Stimulated activated CD4-positive, alpha-beta T cell treated with anti-CD3 and anti-CD28 coated beads, Interleukin-4, amount 100 ng/mL, for 4 hours (primary cell): ENCODE results near the gene DNM3.

ENCODE experiments used
- DNase-seq, 2 experiments: peaks; one replicate each; pipeline ENCODE4 v3.0.0-alpha.2; 2020

Gene DNM3

GRCh38 chr1:172203135-172203823, 362.0 kb downstream of the DNM3 start:
- DNase-seq = no peak

- DNase-seq = no peak
These were observed 362.6 kb downstream of the DNM3 start for GRCh38 chr1:172203902-172204301.

GRCh38 chr1:172206256-172206655, 365.0 kb downstream of the DNM3 start:
- DNase-seq = no peak

- DNase-seq = no peak
These were observed 367.3 kb downstream of the DNM3 start for GRCh38 chr1:172208635-172209034.

- no peak for DNase-seq
These were observed 369.9 kb downstream of the DNM3 start for GRCh38 chr1:172211221-172211620.

GRCh38 chr1:172212124-172212523, 370.8 kb downstream of the DNM3 start:
- no peak for DNase-seq

GRCh38 chr1:172215006-172215405, 373.7 kb downstream of the DNM3 start:
- DNase-seq = no peak

- no peak for DNase-seq
These were observed 378.7 kb downstream of the DNM3 start for GRCh38 chr1:172219966-172220365.

- no peak for DNase-seq
These were observed 379.1 kb downstream of the DNM3 start for GRCh38 chr1:172220376-172220775.

- DNase-seq = no peak
These were observed 380.1 kb downstream of the DNM3 start for GRCh38 chr1:172221436-172221835.

GRCh38 chr1:172224871-172225270, 383.6 kb downstream of the DNM3 start:
- no peak for DNase-seq

GRCh38 chr1:172229942-172230341, 388.6 kb downstream of the DNM3 start:
- no peak for DNase-seq

GRCh38 chr1:172230526-172230925, 389.2 kb downstream of the DNM3 start:
- DNase-seq = no peak

GRCh38 chr1:172236958-172237357, 395.7 kb downstream of the DNM3 start:
- no peak for DNase-seq

- DNase-seq = no peak
These were observed 396.9 kb downstream of the DNM3 start for GRCh38 chr1:172238158-172238557.

GRCh38 chr1:172238965-172239364, 397.7 kb downstream of the DNM3 start:
- DNase-seq = no peak

GRCh38 chr1:172239901-172240300, 398.6 kb downstream of the DNM3 start:
- DNase-seq = no peak

GRCh38 chr1:172241540-172241939, 400.2 kb downstream of the DNM3 start:
- DNase-seq = no peak

- DNase-seq = no peak
These were observed 403.6 kb downstream of the DNM3 start for GRCh38 chr1:172244865-172245264.

- DNase-seq = no peak
These were observed 404.5 kb downstream of the DNM3 start for GRCh38 chr1:172245788-172246187.

- DNase-seq = no peak
These were observed 405.5 kb downstream of the DNM3 start for GRCh38 chr1:172246521-172247390.

GRCh38 chr1:172251486-172251885, 410.2 kb downstream of the DNM3 start:
- no peak for DNase-seq

- DNase-seq = no peak
These were observed 411.0 kb downstream of the DNM3 start for GRCh38 chr1:172252321-172252720.

- no peak for DNase-seq
These were observed 411.7 kb downstream of the DNM3 start for GRCh38 chr1:172252958-172253357.
